ENCODE data around the gene UBE2D4. TPM values are rescaled to one million over a fixed set of nuclear protein-coding genes. Genes with fewer than 3 reads are reported as not detected.
"Not testable (repeated sequence)": the region's sequence is repeated elsewhere in the genome, so short reads cannot be mapped to it uniquely, and the experiment has no call there.

Gene UBE2D4
- total RNA-seq, 1 experiment from 2014 or later: 6.4 TPM

DNA sequence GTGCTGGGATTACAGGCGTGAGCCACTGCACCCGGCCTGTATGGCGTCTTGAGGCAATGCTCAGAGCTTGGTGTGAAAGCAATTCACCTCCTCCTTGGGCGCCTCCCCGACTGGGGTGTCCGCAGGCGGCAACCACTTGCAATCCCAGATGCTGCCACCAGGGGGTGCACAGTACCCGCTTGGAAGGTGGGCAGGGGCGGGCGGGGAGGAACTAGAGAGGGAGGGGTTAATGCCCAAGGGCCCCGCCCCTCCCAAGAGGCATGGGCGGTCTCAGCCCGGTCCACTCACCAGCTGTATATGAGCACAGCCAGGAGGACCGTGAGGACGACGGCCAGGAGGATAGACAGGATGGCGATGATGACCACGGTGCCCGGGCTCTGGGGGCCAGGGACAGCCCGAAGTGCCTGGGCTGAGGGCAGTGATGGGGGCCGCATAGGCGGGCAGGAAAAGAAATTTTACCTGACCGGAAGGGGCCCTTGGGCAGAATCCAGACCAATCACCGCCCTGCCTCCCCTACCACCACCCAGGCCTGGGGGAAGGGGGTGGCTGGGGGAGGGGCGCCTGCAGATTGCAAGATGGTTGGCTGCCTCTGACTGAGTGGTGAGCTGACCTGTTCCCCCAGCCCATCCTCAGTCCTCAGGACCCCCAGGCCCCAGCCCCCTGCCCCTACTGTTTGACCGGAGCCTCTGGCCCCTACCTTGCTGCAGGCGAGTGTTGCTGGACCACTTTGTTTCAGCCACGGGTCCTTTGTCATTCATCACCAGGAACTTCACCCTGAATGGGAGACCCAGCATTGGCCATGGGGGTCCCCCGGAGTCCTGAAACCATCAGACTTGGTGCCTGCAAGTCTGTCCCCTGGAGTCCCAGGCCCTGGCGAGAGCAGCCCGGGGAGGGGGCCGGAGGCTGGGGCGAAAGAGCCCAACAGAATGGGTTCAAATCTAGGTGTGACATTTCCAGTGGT is 59.9 kb downstream of the UBE2D4 start:
- not testable (repeated sequence) for H3K23ac ChIP-seq (ENCODE audit: insufficient read length, low read depth, low read length); H2BK15ac ChIP-seq (ENCODE audit: low read depth, low read length); H4K20me1 ChIP-seq (ENCODE audit: control insufficient read depth, insufficient read depth, insufficient read length); H2AK5ac ChIP-seq (ENCODE audit: insufficient read length, low read length); H3K27me3 ChIP-seq (ENCODE audit: insufficient read depth, low read length); H3K9ac ChIP-seq (ENCODE audit: extremely low read depth, insufficient read length, low read length); H4K5ac ChIP-seq (ENCODE audit: insufficient read length, low read depth, low read length); H3K9me3 ChIP-seq (ENCODE audit: control insufficient read depth, low read depth, low read length); H3K79me1 ChIP-seq (ENCODE audit: insufficient read depth, low read depth, low read length, poor library complexity, severe bottlenecking); H3K4me1 Mint-ChIP-seq; H2BK12ac ChIP-seq (ENCODE audit: insufficient read length, low read depth, low read length); H2BK120ac ChIP-seq (ENCODE audit: low read depth, low read length, poor library complexity, severe bottlenecking); H3K4me1 ChIP-seq (ENCODE audit: insufficient read depth, low read length); H3K27me3 Mint-ChIP-seq (ENCODE audit: low read depth); H3K23me2 ChIP-seq (ENCODE audit: insufficient read length, low read depth, low read length, poor library complexity, severe bottlenecking); H3K56ac ChIP-seq (ENCODE audit: insufficient read length, low read depth, low read length); H2BK5ac ChIP-seq (ENCODE audit: insufficient read length, low read length); H3T11ph ChIP-seq (ENCODE audit: low read length); H3K4ac ChIP-seq (ENCODE audit: low read depth, low read length); H3K79me2 ChIP-seq (ENCODE audit: insufficient read depth, low read length); H3K18ac ChIP-seq (ENCODE audit: insufficient read length, low read depth, low read length); H4K91ac ChIP-seq (ENCODE audit: insufficient read length, low read depth, low read length); H4K8ac ChIP-seq (replicated peaks; ENCODE audit: insufficient read length, low read depth, low read length); H3K9me3 Mint-ChIP-seq; H2BK20ac ChIP-seq (ENCODE audit: low read depth, low read length, poor library complexity, severe bottlenecking); H3K27ac ChIP-seq (ENCODE audit: insufficient read length, low read depth, low read length); H2AFZ ChIP-seq (ENCODE audit: low read length); H3K36me3 Mint-ChIP-seq (ENCODE audit: insufficient read depth in 1 of 3, low read depth in 3 of 3)
- TF ChIP-seq, protein P1, sequence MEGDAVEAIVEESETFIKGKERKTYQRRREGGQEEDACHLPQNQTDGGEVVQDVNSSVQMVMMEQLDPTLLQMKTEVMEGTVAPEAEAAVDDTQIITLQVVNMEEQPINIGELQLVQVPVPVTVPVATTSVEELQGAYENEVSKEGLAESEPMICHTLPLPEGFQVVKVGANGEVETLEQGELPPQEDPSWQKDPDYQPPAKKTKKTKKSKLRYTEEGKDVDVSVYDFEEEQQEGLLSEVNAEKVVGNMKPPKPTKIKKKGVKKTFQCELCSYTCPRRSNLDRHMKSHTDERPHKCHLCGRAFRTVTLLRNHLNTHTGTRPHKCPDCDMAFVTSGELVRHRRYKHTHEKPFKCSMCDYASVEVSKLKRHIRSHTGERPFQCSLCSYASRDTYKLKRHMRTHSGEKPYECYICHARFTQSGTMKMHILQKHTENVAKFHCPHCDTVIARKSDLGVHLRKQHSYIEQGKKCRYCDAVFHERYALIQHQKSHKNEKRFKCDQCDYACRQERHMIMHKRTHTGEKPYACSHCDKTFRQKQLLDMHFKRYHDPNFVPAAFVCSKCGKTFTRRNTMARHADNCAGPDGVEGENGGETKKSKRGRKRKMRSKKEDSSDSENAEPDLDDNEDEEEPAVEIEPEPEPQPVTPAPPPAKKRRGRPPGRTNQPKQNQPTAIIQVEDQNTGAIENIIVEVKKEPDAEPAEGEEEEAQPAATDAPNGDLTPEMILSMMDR (conservative IDR thresholded peaks at IDR 0.05): peak; percentile 75
- Mint-ChIP-seq H3K27ac (peak overlapping the region; percentile 74 to 95 (median 92); a peak in 4 of 7 replicates), H3K4me3 (peak overlapping the region; percentile 78 to 83)
- no CpG with 5 or more reads among the region's 33 CpGs for WGBS (ENCODE audit: extremely low coverage, insufficient read length, low lambda C conversion rate)
- H3K14ac ChIP-seq (ENCODE audit: insufficient read depth, low read length): 0 out of 2 replicates have a peak overlapping the region, but pooled peaks have one; percentile 58
- peak; percentile 87 for DNase-seq
- H3K4me2 ChIP-seq (ENCODE audit: insufficient read depth, insufficient read length, low read length): peak overlapping the region; percentile 36

DNA sequence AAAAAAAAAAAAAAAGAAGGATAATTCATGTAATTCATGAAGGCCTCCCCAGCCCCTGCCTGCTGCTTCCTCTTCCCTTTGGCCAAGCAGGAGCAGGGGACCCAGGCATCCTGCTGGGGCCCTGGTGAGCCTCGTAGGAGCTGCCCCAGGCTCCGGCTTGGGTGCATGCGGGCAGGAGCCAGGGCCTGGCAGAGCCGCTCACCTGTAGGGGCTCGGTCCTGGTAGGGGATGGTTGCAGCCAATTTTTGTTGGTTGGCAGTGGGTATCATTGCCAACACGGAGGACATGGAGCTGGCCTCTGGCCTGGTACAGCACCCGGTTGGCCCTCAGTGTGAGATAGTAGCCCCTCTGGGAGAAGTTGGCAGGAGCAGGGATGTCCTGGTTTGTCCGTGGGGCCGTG is 61.2 kb downstream of the UBE2D4 start:
- not testable (repeated sequence) for H2BK12ac ChIP-seq (ENCODE audit: insufficient read length, low read depth, low read length); H3T11ph ChIP-seq (ENCODE audit: low read length); H2BK20ac ChIP-seq (ENCODE audit: low read depth, low read length, poor library complexity, severe bottlenecking); H4K5ac ChIP-seq (ENCODE audit: insufficient read length, low read depth, low read length); H3K9ac ChIP-seq (ENCODE audit: extremely low read depth, insufficient read length, low read length); H3K18ac ChIP-seq (ENCODE audit: insufficient read length, low read depth, low read length); H3K27me3 Mint-ChIP-seq (ENCODE audit: low read depth); DNase-seq; H3K36me3 Mint-ChIP-seq (ENCODE audit: insufficient read depth in 1 of 3, low read depth in 3 of 3); H4K91ac ChIP-seq (ENCODE audit: insufficient read length, low read depth, low read length); H3K4me1 ChIP-seq (ENCODE audit: insufficient read depth, low read length); H3K4me2 ChIP-seq (ENCODE audit: insufficient read depth, insufficient read length, low read length); H2BK5ac ChIP-seq (ENCODE audit: insufficient read length, low read length); H3K56ac ChIP-seq (ENCODE audit: insufficient read length, low read depth, low read length); H3K27ac ChIP-seq (ENCODE audit: insufficient read length, low read depth, low read length); H3K23ac ChIP-seq (ENCODE audit: insufficient read length, low read depth, low read length); H3K4ac ChIP-seq (ENCODE audit: low read depth, low read length); H2BK15ac ChIP-seq (ENCODE audit: low read depth, low read length); H4K8ac ChIP-seq (replicated peaks; ENCODE audit: insufficient read length, low read depth, low read length); H3K4me3 Mint-ChIP-seq; H3K23me2 ChIP-seq (ENCODE audit: insufficient read length, low read depth, low read length, poor library complexity, severe bottlenecking); H2BK120ac ChIP-seq (ENCODE audit: low read depth, low read length, poor library complexity, severe bottlenecking); H3K79me1 ChIP-seq (ENCODE audit: insufficient read depth, low read depth, low read length, poor library complexity, severe bottlenecking); H3K4me1 Mint-ChIP-seq; H3K27me3 ChIP-seq (ENCODE audit: insufficient read depth, low read length); H3K9me3 ChIP-seq (ENCODE audit: control insufficient read depth, low read depth, low read length); H2AFZ ChIP-seq (ENCODE audit: low read length); H3K79me2 ChIP-seq (ENCODE audit: insufficient read depth, low read length); H2AK5ac ChIP-seq (ENCODE audit: insufficient read length, low read length); H3K14ac ChIP-seq (ENCODE audit: insufficient read depth, low read length); H3K27ac Mint-ChIP-seq; H3K9me3 Mint-ChIP-seq; H4K20me1 ChIP-seq (ENCODE audit: control insufficient read depth, insufficient read depth, insufficient read length)
- no CpG with 5 or more reads among the region's 9 CpGs for WGBS (ENCODE audit: extremely low coverage, insufficient read length, low lambda C conversion rate)
